IMR-90 (cell line): ENCODE data around the gene FNBP1. TPM values are rescaled to one million over a fixed set of nuclear protein-coding genes. Genes with fewer than 3 reads are reported as not detected.

ENCODE experiments used
- ATAC-seq: fragments of 200-7000 bp; cut with Tn5 transposase; 2 replicates; pipeline ENCODE4 v1.9.1; 2020; ENCODE audit warnings: low read depth, mild to moderate bottlenecking, moderate library complexity
- BruUV-seq: library from RNA; stranded (reverse); fragments of 400-500 nt; replicated peaks from 2 replicates; lab custom pipeline; 2021; lab: Mats Ljungman, UMichigan
- CTCF ChIA-PET: fragments of 300-600 bp; formaldehyde crosslinking; extraction: SDS; loops from one replicate; lab custom pipeline; 2021; ENCODE audit warnings: antibody characterized with exemption; lab: Yijun Ruan, JAX
- POLR2A ChIA-PET: fragments of 300-600 bp; sonication (Branson Sonifier 250); formaldehyde crosslinking; loops from one replicate; lab custom pipeline; 2022; ENCODE audit warnings: antibody characterized with exemption; ENCODE audit not compliant: unreplicated experiment; lab: Charles Lee
- DNase-seq: peaks from one replicate; pipeline ENCODE4 v3.0.0; 2013
- H2AFZ ChIP-seq: replicated peaks from 2 replicates; pipeline ENCODE3; 2013; ENCODE audit warnings: low read length, mild to moderate bottlenecking; ENCODE audit not compliant: poor library complexity
- H2AK5ac ChIP-seq: 2 replicates; pipeline ENCODE4 v1.6.1; 2013; ENCODE audit warnings: low read depth, low read length, inconsistent platforms
- H2AK9ac ChIP-seq: replicated peaks from 2 replicates; pipeline ENCODE3; 2013; ENCODE audit warnings: mild to moderate bottlenecking, low read depth, low read length, moderate library complexity; ENCODE audit not compliant: poor library complexity
- H2BK120ac ChIP-seq: 2 replicates; pipeline ENCODE4 v1.6.1; 2013; ENCODE audit warnings: low read depth, low read length, inconsistent platforms
- H2BK15ac ChIP-seq: 3 replicates; pipeline ENCODE4 v1.6.1; 2013; ENCODE audit warnings: low read depth, low read length, inconsistent platforms
- H2BK20ac ChIP-seq: 2 replicates; pipeline ENCODE4 v1.6.1; 2013; ENCODE audit warnings: low read depth, mild to moderate bottlenecking, inconsistent platforms, low read length, moderate library complexity
- H2BK5ac ChIP-seq: 2 replicates; pipeline ENCODE4 v1.6.1; 2013; ENCODE audit warnings: mild to moderate bottlenecking, low read depth, low read length, inconsistent platforms; ENCODE audit not compliant: poor library complexity, severe bottlenecking
- H3K14ac ChIP-seq: replicated peaks from 2 replicates; pipeline ENCODE4 v1.6.1; 2013; ENCODE audit warnings: low read depth, low read length, inconsistent platforms
- H3K18ac ChIP-seq: 2 replicates; pipeline ENCODE4 v1.6.1; 2013; ENCODE audit warnings: low read depth, low read length, control low read depth
- H3K23ac ChIP-seq: 2 replicates; pipeline ENCODE4 v1.6.1; 2013; ENCODE audit warnings: low read depth, low read length, inconsistent platforms
- H3K27ac ChIP-seq: 2 replicates; pipeline ENCODE4 v1.5.1; 2013; ENCODE audit warnings: mild to moderate bottlenecking, control low read depth, low read length; ENCODE audit not compliant: insufficient read depth
- H3K27me3 ChIP-seq: 2 replicates; pipeline ENCODE4 v1.6.1; 2013; ENCODE audit warnings: low read length; ENCODE audit not compliant: control insufficient read depth, insufficient read depth
- H3K36me3 ChIP-seq: 2 replicates; pipeline ENCODE4 v1.6.1; 2013; ENCODE audit warnings: low read length, mixed read lengths; ENCODE audit not compliant: control insufficient read depth, insufficient read depth
- H3K4ac ChIP-seq: 2 replicates; pipeline ENCODE4 v1.6.1; 2013; ENCODE audit warnings: low read depth, low read length, inconsistent platforms
- H3K4me1 ChIP-seq: 2 replicates; pipeline ENCODE4 v1.6.1; 2013; ENCODE audit warnings: low read length, mixed read lengths; ENCODE audit not compliant: control insufficient read depth, insufficient read depth
- H3K4me2 ChIP-seq: 2 replicates; pipeline ENCODE4 v1.6.1; 2013; ENCODE audit warnings: low read depth, mild to moderate bottlenecking, control low read depth, low read length, moderate library complexity
- H3K4me3 ChIP-seq: 2 replicates; pipeline ENCODE4 v1.5.1; 2013; ENCODE audit warnings: low read depth, mild to moderate bottlenecking, control low read depth, low read length, moderate library complexity; ENCODE audit not compliant: insufficient read depth
- H3K56ac ChIP-seq: 2 replicates; pipeline ENCODE4 v1.6.1; 2013; ENCODE audit warnings: low read length, inconsistent platforms; ENCODE audit not compliant: insufficient read depth; ENCODE audit errors: extremely low read depth
- H3K79me1 ChIP-seq, 2 experiments: 2 replicates each; pipeline ENCODE4 v1.6.1; 2013; ENCODE audit warnings: low read length in 2 of 2, inconsistent platforms in 1 of 2, low read depth in 1 of 2
- H3K9ac ChIP-seq: 2 replicates; pipeline ENCODE4 v1.6.1; 2013; ENCODE audit warnings: low read depth, low read length, control low read depth
- H3K9me1 ChIP-seq: 2 replicates; pipeline ENCODE4 v1.6.1; 2013; ENCODE audit warnings: low read length, inconsistent platforms; ENCODE audit not compliant: insufficient read depth
- H3K9me3 ChIP-seq: 2 replicates; pipeline ENCODE4 v1.6.1; 2013; ENCODE audit warnings: low read length; ENCODE audit not compliant: control insufficient read depth, insufficient read depth
- H4K20me1 ChIP-seq: 2 replicates; pipeline ENCODE4 v1.6.1; 2013; ENCODE audit warnings: low read length, inconsistent platforms; ENCODE audit not compliant: insufficient read depth
- H4K5ac ChIP-seq: 2 replicates; pipeline ENCODE4 v1.6.1; 2013; ENCODE audit warnings: mild to moderate bottlenecking, low read depth, low read length, control low read depth
- H4K8ac ChIP-seq, 2 experiments: 2 replicates each; pipeline ENCODE4 v1.6.1; 2013; ENCODE audit warnings: low read depth in 2 of 2, low read length in 2 of 2, control low read depth in 1 of 2, inconsistent platforms in 1 of 2
- H4K91ac ChIP-seq: 2 replicates; pipeline ENCODE4 v1.6.1; 2013; ENCODE audit warnings: low read depth, low read length, inconsistent platforms; ENCODE audit not compliant: insufficient read depth
- BHLHE40 ChIP-seq: fragments of 150-350 bp; IDR thresholded peaks from 2 replicates; pipeline ENCODE4 v1.6.1; 2016; ENCODE audit warnings: mild to moderate bottlenecking, low read depth, low read length
- CHD1 ChIP-seq: IDR thresholded peaks from 2 replicates; pipeline ENCODE4 v1.6.1; 2012; ENCODE audit warnings: low read depth, low read length, improper control_type of control experiment
- FOS ChIP-seq: fragments of 150-350 bp; IDR thresholded peaks from 2 replicates; pipeline ENCODE4 v1.6.1; 2016; ENCODE audit warnings: low read depth, low read length
- MAZ ChIP-seq: IDR thresholded peaks from 2 replicates; pipeline ENCODE4 v1.6.1; 2012; ENCODE audit warnings: low read depth, mild to moderate bottlenecking, low read length, improper control_type of control experiment, moderate library complexity, borderline replicate concordance
- MXI1 ChIP-seq: IDR thresholded peaks from 2 replicates; pipeline ENCODE4 v1.6.1; 2012; ENCODE audit warnings: low read depth, mild to moderate bottlenecking, low read length, moderate library complexity, borderline replicate concordance
- POLR2A ChIP-seq: IDR thresholded peaks from 2 replicates; pipeline ENCODE4 v1.6.1; 2012; ENCODE audit warnings: mild to moderate bottlenecking, low read depth, low read length
- RFX5 ChIP-seq: IDR thresholded peaks from 2 replicates; pipeline ENCODE4 v1.8.0; 2012; ENCODE audit warnings: low read depth, mild to moderate bottlenecking, low read length, moderate library complexity
- WGBS, 2 experiments: methylation state at CpG; one replicate each; pipeline versions ENCODE4 v1.1.5 to v1.1.7; 2013; ENCODE audit warnings: missing lambda C conversion rate in 2 of 2; ENCODE audit not compliant: insufficient read length in 1 of 2; ENCODE audit errors: extremely low coverage in 2 of 2; 5-methylcytosine and 5-hydroxymethylcytosine counted together
- dilution Hi-C: fragments of 300-500 bp; cut with HindIII; formaldehyde crosslinking; loops from one replicate; pipeline ENCODE4 v1.14.3; 2018; ENCODE audit warnings: low sequenced_read_pairs; ENCODE audit not compliant: unreplicated experiment
- in situ Hi-C: fragments of 300-500 bp; cut with MboI; formaldehyde crosslinking; loops from 3 replicates; pipeline ENCODE4 v1.14.3; 2019; ENCODE audit warnings: low sequenced_read_pairs, inconsistent platforms, mixed read lengths
- intact Hi-C: fragments of 100-400 bp; cut with micrococcal nuclease; formaldehyde crosslinking; loops from 2 replicates; pipeline ENCODE4 v1.10.0; 2022
- polyA plus RNA-seq, 3 experiments: library from polyadenylated mRNA; depleted of rRNA; stranded (reverse); fragments of >200 nt; gene quantifications; 2 replicates each; pipeline ENCODE4 v1.2.3, GENCODE V29; 2012; ENCODE audit warnings: low replicate concordance in 1 of 3
- total RNA-seq: library from RNA; depleted of rRNA; stranded (reverse); fragments of >200 nt; gene quantifications from 2 replicates; pipeline ENCODE4 v1.2.3, GENCODE V29; 2012
- TF ChIP-seq, protein P1 (sequence below): fragments of 150-350 bp; IDR thresholded peaks from 2 replicates; pipeline ENCODE4 v1.6.1; 2017; ENCODE audit warnings: mild to moderate bottlenecking, antibody characterized with exemption, low read length, low read depth

Gene FNBP1
- total and polyA plus RNA-seq, 2 of the 4 experiments (the other 2 are of a cell fraction) = 10.3 to 15.4 TPM

DNA sequence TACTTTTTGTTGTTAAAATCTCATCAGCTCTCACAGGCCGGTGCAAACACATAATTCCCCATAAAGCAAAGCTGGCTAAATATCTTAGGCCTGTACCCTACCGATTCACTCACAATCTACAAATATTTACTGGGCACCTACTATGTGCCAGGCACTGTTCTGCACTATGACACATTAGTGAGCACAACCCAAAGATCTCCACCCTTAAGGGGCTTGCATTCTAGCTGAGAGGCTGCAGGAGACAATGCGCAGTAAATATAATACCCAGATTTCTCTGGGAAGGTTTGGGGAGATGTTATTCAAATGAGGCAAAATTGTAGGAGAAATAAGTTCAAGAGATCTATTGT lies 53.7 kb downstream of the FNBP1 start:
- Histone ChIP-seq H3K4ac (no peak overlapping the region), H4K91ac (no peak overlapping the region; the same call in 1 of the 2 replicates), H3K14ac (no peak overlapping the region), H2AK9ac (no peak overlapping the region), H3K9ac (no peak overlapping the region), H3K36me3 (peaks cover 2% of the 10 kb centered on the region; the same call in 1 of the 2 replicates), H2BK5ac (no peak overlapping the region), H2BK15ac (no peak overlapping the region), H4K20me1 (peaks cover 3% of the 10 kb centered on the region; the same call in 1 of the 2 replicates), H3K4me3 (no peak overlapping the region), H3K18ac (no peak overlapping the region), H2AK5ac (no peak overlapping the region), H3K79me1 (peaks cover 17 to 33% of the 10 kb centered on the region in 2 experiments; a peak in 3 of 4 replicates), H2AFZ (no peak overlapping the region), H3K4me2 (no peak overlapping the region), H2BK20ac (no peak overlapping the region), H4K8ac (no peak overlapping the region), H3K56ac (no peak overlapping the region), H3K9me3 (no peaks in the 10 kb centered on the region), H2BK120ac (0 out of 2 replicates have a peak overlapping the region, but pooled peaks have one; percentile 7), H3K27me3 (no peaks in the 10 kb centered on the region), H3K23ac (no peak overlapping the region), H3K9me1 (peaks cover 6% of the 10 kb centered on the region; the same call in 1 of the 2 replicates), H3K27ac (no peak overlapping the region), H3K4me1 (peaks cover 12% of the 10 kb centered on the region), H4K5ac (no peak overlapping the region)
- ChIA-PET POLR2A (no interaction called here), CTCF (no interaction called here)
- TF ChIP-seq POLR2A (no peak), BHLHE40 (no peak), CHD1 (no peak), FOS (no peak), RFX5 (no peak), MXI1 (no peak), MAZ (no peak)
- TF ChIP-seq, protein P1, sequence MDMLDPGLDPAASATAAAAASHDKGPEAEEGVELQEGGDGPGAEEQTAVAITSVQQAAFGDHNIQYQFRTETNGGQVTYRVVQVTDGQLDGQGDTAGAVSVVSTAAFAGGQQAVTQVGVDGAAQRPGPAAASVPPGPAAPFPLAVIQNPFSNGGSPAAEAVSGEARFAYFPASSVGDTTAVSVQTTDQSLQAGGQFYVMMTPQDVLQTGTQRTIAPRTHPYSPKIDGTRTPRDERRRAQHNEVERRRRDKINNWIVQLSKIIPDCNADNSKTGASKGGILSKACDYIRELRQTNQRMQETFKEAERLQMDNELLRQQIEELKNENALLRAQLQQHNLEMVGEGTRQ = no peak
- no TSS peak for BruUV-seq
- in situ Hi-C loops (no loop called here), dilution Hi-C loops (no loop called here), intact Hi-C loops (loop anchor here (2.0 kb wide), 1 partner anchor 15 kb away; no protein-coding TSS in a partner anchor)
- no CpG with 5 or more reads among the region's 3 CpGs for WGBS, 2 experiments
- ATAC-seq (no peak), DNase-seq (no peak)
